SK-N-SH (cell line): ENCODE measurements around the gene IL6R.

ENCODE experiments used
- CTCF ChIP-seq: fragments of 200-600 bp; sonication (generic); IDR thresholded peaks from 2 replicates; pipeline ENCODE4 v1.6.1; 2017; ENCODE audit warnings: antibody characterized with exemption, mild to moderate bottlenecking, moderate library complexity
- FOXJ3 ChIP-seq: sonication (generic); formaldehyde crosslinking; IDR thresholded peaks from 2 replicates; pipeline ENCODE4 v1.5.1; 2020; ENCODE audit warnings: mild to moderate bottlenecking, missing genetic modification reagents
- FOXM1 ChIP-seq: IDR thresholded peaks from 2 replicates; pipeline ENCODE4 v1.4.0; 2012; ENCODE audit warnings: low read depth, mild to moderate bottlenecking
- GATA2 ChIP-seq: sonication (generic); formaldehyde crosslinking; IDR thresholded peaks from 2 replicates; pipeline ENCODE4 v1.5.0; 2020; ENCODE audit warnings: mild to moderate bottlenecking, missing genetic modification reagents
- MAX ChIP-seq: IDR thresholded peaks from 2 replicates; pipeline ENCODE4 v1.4.0; 2012; ENCODE audit warnings: low read depth
- RAD21 ChIP-seq: IDR thresholded peaks from 2 replicates; pipeline ENCODE4 v1.6.1; 2012; ENCODE audit warnings: mild to moderate bottlenecking, low read length
- REST ChIP-seq: IDR thresholded peaks from 2 replicates; pipeline ENCODE4 v1.6.1; 2012; ENCODE audit warnings: mild to moderate bottlenecking, low read depth, low read length, moderate library complexity
- SMC3 ChIP-seq: IDR thresholded peaks from 2 replicates; pipeline ENCODE4 v1.6.1; 2012; ENCODE audit warnings: low read depth, low read length, improper control_type of control experiment
- TAF1 ChIP-seq: IDR thresholded peaks from 2 replicates; pipeline ENCODE4 v1.6.1; 2012; ENCODE audit warnings: low read depth, mild to moderate bottlenecking, low read length, moderate library complexity, borderline replicate concordance
- TCF12 ChIP-seq: IDR thresholded peaks from 2 replicates; pipeline ENCODE4 v1.4.0; 2012
- USF2 ChIP-seq: fragments of 150-350 bp; IDR thresholded peaks from 2 replicates; pipeline ENCODE4 v1.6.1; 2017; ENCODE audit warnings: antibody characterized with exemption, low read length, low read depth, borderline replicate concordance
- ZBTB33 ChIP-seq: IDR thresholded peaks from 2 replicates; pipeline ENCODE4 v1.4.0; 2012; ENCODE audit warnings: low read depth, borderline replicate concordance

- no peak for TF ChIP-seq CTCF
- no peak for TF ChIP-seq GATA2 (CRISPR knock-in tag)
- no peak for TF ChIP-seq FOXJ3 (CRISPR knock-in tag)
- no peak for TF ChIP-seq RAD21
- TF ChIP-seq SMC3, result no peak
- no peak for TF ChIP-seq USF2
- no peak for TF ChIP-seq ZBTB33
- TF ChIP-seq REST, result no peak
- no peak for TF ChIP-seq MAX
- no peak for TF ChIP-seq TAF1
- TF ChIP-seq TCF12, result no peak
- TF ChIP-seq FOXM1, result no peak
Measured at GRCh38 chr1:154469844-154470560, 64.9 kb downstream of the IL6R start.
